H9 (cell line): Measurements from ENCODE around the gene DOCK10. TPM values are rescaled to one million over a fixed set of nuclear protein-coding genes. Genes with fewer than 3 reads are reported as not detected.

Experiments
- DNase-seq: peaks from one replicate; pipeline ENCODE4 v3.0.0-alpha.2; 2017
- H2AFZ ChIP-seq: one replicate; pipeline ENCODE4 v1.6.1; 2013; ENCODE audit warnings: mild to moderate bottlenecking, low read length, control low read depth, moderate library complexity
- H2AK5ac ChIP-seq: 2 replicates; pipeline ENCODE4 v1.6.1; 2013; ENCODE audit warnings: low read length, control low read depth, mixed read lengths; ENCODE audit not compliant: insufficient read length
- H2BK120ac ChIP-seq: one replicate; pipeline ENCODE4 v1.6.1; 2013; ENCODE audit warnings: low read depth, mild to moderate bottlenecking, low read length, control low read depth, inconsistent platforms; ENCODE audit not compliant: poor library complexity, severe bottlenecking
- H2BK12ac ChIP-seq: 2 replicates; pipeline ENCODE4 v1.6.1; 2013; ENCODE audit warnings: low read length, control low read depth, mixed read lengths, low read depth; ENCODE audit not compliant: insufficient read length
- H2BK15ac ChIP-seq: 2 replicates; pipeline ENCODE4 v1.6.1; 2013; ENCODE audit warnings: low read depth, low read length, control low read depth
- H2BK20ac ChIP-seq: one replicate; pipeline ENCODE4 v1.6.1; 2013; ENCODE audit warnings: low read depth, mild to moderate bottlenecking, low read length, control low read depth, inconsistent platforms; ENCODE audit not compliant: poor library complexity, severe bottlenecking
- H2BK5ac ChIP-seq: 2 replicates; pipeline ENCODE4 v1.6.1; 2013; ENCODE audit warnings: low read length, control low read depth, mixed read lengths; ENCODE audit not compliant: insufficient read length
- H3K14ac ChIP-seq: 2 replicates; pipeline ENCODE4 v1.6.1; 2013; ENCODE audit warnings: low read length, control low read depth; ENCODE audit not compliant: insufficient read depth
- H3K18ac ChIP-seq: 2 replicates; pipeline ENCODE4 v1.6.1; 2013; ENCODE audit warnings: low read depth, mild to moderate bottlenecking, mixed read lengths, low read length, control low read depth; ENCODE audit not compliant: insufficient read length
- H3K23ac ChIP-seq: 2 replicates; pipeline ENCODE4 v1.6.1; 2013; ENCODE audit warnings: low read length, control low read depth, mixed read lengths, low read depth; ENCODE audit not compliant: insufficient read length
- H3K23me2 ChIP-seq: 2 replicates; pipeline ENCODE4 v1.6.1; 2013; ENCODE audit warnings: low read depth, mild to moderate bottlenecking, mixed read lengths, low read length, control low read depth; ENCODE audit not compliant: insufficient read length, poor library complexity, severe bottlenecking
- H3K27ac ChIP-seq: 2 replicates; pipeline ENCODE4 v1.5.1; 2013; ENCODE audit warnings: low read length, control low read depth, mixed read lengths, low read depth; ENCODE audit not compliant: insufficient read length
- H3K27me3 ChIP-seq: 2 replicates; pipeline ENCODE4 v1.6.1; 2013; ENCODE audit warnings: low read length, control low read depth, inconsistent platforms; ENCODE audit not compliant: insufficient read depth
- H3K4ac ChIP-seq: 2 replicates; pipeline ENCODE4 v1.6.1; 2013; ENCODE audit warnings: low read depth, mild to moderate bottlenecking, control low read depth, inconsistent platforms, low read length, moderate library complexity
- H3K4me1 ChIP-seq: 2 replicates; pipeline ENCODE4 v1.6.1; 2013; ENCODE audit warnings: low read length, control low read depth, inconsistent platforms; ENCODE audit not compliant: insufficient read depth
- H3K4me2 ChIP-seq: 2 replicates; pipeline ENCODE4 v1.6.1; 2013; ENCODE audit warnings: low read length, control low read depth, mixed read lengths; ENCODE audit not compliant: insufficient read length, insufficient read depth
- H3K56ac ChIP-seq: 2 replicates; pipeline ENCODE4 v1.6.1; 2013; ENCODE audit warnings: low read depth, mild to moderate bottlenecking, mixed read lengths, low read length, control low read depth; ENCODE audit not compliant: insufficient read length
- H3K79me1 ChIP-seq: 2 replicates; pipeline ENCODE4 v1.6.1; 2013; ENCODE audit warnings: low read depth, mild to moderate bottlenecking, moderate library complexity, low read length, control low read depth, inconsistent platforms; ENCODE audit not compliant: insufficient read depth, poor library complexity, severe bottlenecking
- H3K79me2 ChIP-seq: 2 replicates; pipeline ENCODE4 v1.6.1; 2013; ENCODE audit warnings: low read length, control low read depth, inconsistent platforms; ENCODE audit not compliant: insufficient read depth
- H3K9ac ChIP-seq: 2 replicates; pipeline ENCODE4 v1.6.1; 2013; ENCODE audit warnings: low read length, control low read depth, mixed read lengths; ENCODE audit not compliant: insufficient read length; ENCODE audit errors: extremely low read depth
- H3K9me3 ChIP-seq: one replicate; pipeline ENCODE4 v1.6.1; 2013; ENCODE audit warnings: low read depth, low read length, inconsistent platforms; ENCODE audit not compliant: control insufficient read depth
- H3T11ph ChIP-seq: one replicate; pipeline ENCODE4 v1.6.1; 2013; ENCODE audit warnings: mild to moderate bottlenecking, low read length, control low read depth, inconsistent platforms
- H4K20me1 ChIP-seq: one replicate; pipeline ENCODE4 v1.6.1; 2013; ENCODE audit not compliant: control insufficient read depth, insufficient read length, insufficient read depth
- H4K5ac ChIP-seq: 2 replicates; pipeline ENCODE4 v1.6.1; 2013; ENCODE audit warnings: low read depth, mild to moderate bottlenecking, mixed read lengths, low read length, control low read depth; ENCODE audit not compliant: insufficient read length
- H4K8ac ChIP-seq: replicated peaks from 2 replicates; pipeline ENCODE4 v1.6.1; 2013; ENCODE audit warnings: low read length, control low read depth, mixed read lengths, low read depth; ENCODE audit not compliant: insufficient read length
- H4K91ac ChIP-seq: 2 replicates; pipeline ENCODE4 v1.6.1; 2013; ENCODE audit warnings: low read depth, mild to moderate bottlenecking, moderate library complexity, mixed read lengths, low read length, control low read depth; ENCODE audit not compliant: insufficient read length
- H3K27ac Mint-ChIP-seq, 3 experiments: 2 replicates in 2 of 3; 3 replicates in 1 of 3; pipeline ENCODE4 v1.8.0; 2020 to 2021; ENCODE audit warnings: mixed read lengths in 3 of 3, mild to moderate bottlenecking in 1 of 3, moderate library complexity in 1 of 3
- H3K27me3 Mint-ChIP-seq: 2 replicates; pipeline ENCODE4 v1.8.0; 2021; ENCODE audit warnings: low read depth, mild to moderate bottlenecking, moderate library complexity, mixed read lengths
- H3K36me3 Mint-ChIP-seq, 3 experiments: 2 replicates in 2 of 3; 3 replicates in 1 of 3; pipeline ENCODE4 v1.8.0; 2020 to 2021; ENCODE audit warnings: low read depth in 3 of 3, mixed read lengths in 3 of 3; ENCODE audit not compliant: insufficient read depth in 1 of 3
- H3K4me1 Mint-ChIP-seq, 2 experiments: 2 replicates each; pipeline ENCODE4 v1.8.0; 2020; ENCODE audit warnings: mixed read lengths in 2 of 2
- H3K4me3 Mint-ChIP-seq, 2 experiments: 2 replicates in 1 of 2; 3 replicates in 1 of 2; pipeline ENCODE4 v1.8.0; 2020 to 2021; ENCODE audit warnings: mild to moderate bottlenecking in 2 of 2, mixed read lengths in 2 of 2, moderate library complexity in 1 of 2
- H3K9me3 Mint-ChIP-seq, 2 experiments: 2 replicates in 1 of 2; 3 replicates in 1 of 2; pipeline ENCODE4 v1.8.0; 2020; ENCODE audit warnings: mild to moderate bottlenecking in 2 of 2, mixed read lengths in 2 of 2, moderate library complexity in 1 of 2
- CTCF ChIP-seq: fragments of 200-600 bp; sonication (generic); conservative IDR thresholded peaks from 3 replicates; pipeline ENCODE4 v1.8.0; 2021; ENCODE audit warnings: antibody characterized with exemption, mild to moderate bottlenecking
- WGBS: extraction: QIAGEN DNeasy Blood & Tissue Kit; methylation state at CpG from one replicate; pipeline ENCODE4 v1.1.7; 2013; ENCODE audit warnings: missing lambda C conversion rate, low lambda C conversion rate, mixed read lengths; ENCODE audit not compliant: insufficient read length; ENCODE audit errors: extremely low coverage; 5-methylcytosine and 5-hydroxymethylcytosine counted together
- total RNA-seq: library from RNA; stranded (reverse); gene quantifications from 2 replicates; pipeline ENCODE4 v1.2.1, GENCODE V29; 2021

Gene DOCK10
- total RNA-seq, 1 experiment from 2014 or later, result 0.79 TPM

- Histone ChIP-seq H3K23me2 (no peaks in the 10 kb centered on the region), H3K14ac (no peak overlapping the region), H2BK120ac (no peak overlapping the region), H2BK12ac (no peak overlapping the region), H3K4me2 (no peak overlapping the region), H3K56ac (no peak overlapping the region), H3K23ac (no peak overlapping the region), H3K79me1 (no peaks in the 10 kb centered on the region), H2BK20ac (no peak overlapping the region), H2BK15ac (no peak overlapping the region; the same call in 1 of the 2 replicates), H4K8ac (no peak overlapping the region), H3K9me3 (no peaks in the 10 kb centered on the region), H3K27me3 (no peaks in the 10 kb centered on the region), H4K91ac (no peak overlapping the region), H3K18ac (no peak overlapping the region), H3K27ac (no peak overlapping the region), H4K20me1 (no peaks in the 10 kb centered on the region), H2AFZ (no peak overlapping the region), H3T11ph (no peak overlapping the region), H3K4ac (no peak overlapping the region), H2AK5ac (no peak overlapping the region), H3K4me1 (no peaks in the 10 kb centered on the region), H4K5ac (no peak overlapping the region), H2BK5ac (no peak overlapping the region), H3K9ac (no peak overlapping the region), H3K79me2 (no peaks in the 10 kb centered on the region)
- DNase-seq, result no peak
- Mint-ChIP-seq H3K4me1 (peaks cover 4 to 13% of the 10 kb centered on the region in 2 experiments; a peak in 3 of 4 replicates), H3K4me3 (no peak overlapping the region), H3K9me3 (no peaks in the 10 kb centered on the region), H3K36me3 (no peaks in the 10 kb centered on the region; a peak in 1 of 7 replicates), H3K27me3 (peaks cover 2% of the 10 kb centered on the region; the same call in 1 of the 2 replicates), H3K27ac (no peak overlapping the region)
- WGBS, result no CpG with 5 or more reads among the region's 5 CpGs
- TF ChIP-seq CTCF, result no peak
These were observed 132.2 kb downstream of the DOCK10 start for GRCh38 chr2:224909885-224910573.
